Thyroid gland (tissue), 4 donors: ENCODE measurements around the gene CCDC122. TPM values are rescaled to one million over a fixed set of nuclear protein-coding genes. Genes with fewer than 3 reads are reported as not detected.
A peak's percentile ranks its signal among the peaks of the same experiment; 100 is the strongest.

Experiments used
- DNase-seq, 2 donors: peaks; one replicate each; pipeline ENCODE4 v3.0.0-alpha.2; 2019
- H3K27ac ChIP-seq, 3 donors: fragments of 200-600 bp; sonication (generic); 1 replicate in 2 of 3; 2 replicates in 1 of 3; pipeline ENCODE4 v1.5.1; 2016 to 2019; ENCODE audit warnings: mild to moderate bottlenecking in 1 of 3, moderate library complexity in 1 of 3
- H3K27me3 ChIP-seq: fragments of 200-600 bp; sonication (generic); one replicate; pipeline ENCODE4 v1.5.1; 2019
- H3K36me3 ChIP-seq, 2 donors: fragments of 200-600 bp; sonication (generic); one replicate each; pipeline ENCODE4 v1.5.1; 2016 to 2019
- H3K4me1 ChIP-seq, 2 donors: fragments of 200-600 bp; sonication (generic); one replicate each; pipeline ENCODE4 v1.5.1; 2017 to 2019
- H3K4me3 ChIP-seq, 3 donors: fragments of 200-600 bp; sonication (generic); replicated peaks in 1 of 3; 1 replicate in 2 of 3; 2 replicates in 1 of 3; pipeline ENCODE4 v1.5.1; 2016; ENCODE audit warnings: mild to moderate bottlenecking in 1 of 3
- H3K9me3 ChIP-seq: fragments of 200-600 bp; sonication (generic); one replicate; pipeline ENCODE4 v1.5.1; 2017
- POLR2A ChIP-seq, 2 donors: fragments of 450-650 bp; IDR thresholded peaks; one replicate each; pipeline ENCODE4 v1.6.1; 2017; ENCODE audit warnings: antibody characterized with exemption in 2 of 2, mild to moderate bottlenecking in 2 of 2, moderate library complexity in 1 of 2
- WGBS, 2 donors: methylation state at CpG; one replicate each; pipeline ENCODE4 v1.1.5; 2017; 5-methylcytosine and 5-hydroxymethylcytosine counted together
- intact Hi-C: fragments of 100-400 bp; cut with DNase I; formaldehyde crosslinking; loops from one replicate; pipeline ENCODE4 v1.15.1; 2023
- total RNA-seq, 4 donors: library from RNA; depleted of rRNA; stranded (reverse); fragments of >200 nt; gene quantifications; one replicate each; pipeline ENCODE4 v1.2.3, GENCODE V29; 2016
- TF ChIP-seq, protein P1 (sequence below), 6 experiments: fragments of 200-600 bp in 3 of 6; fragments of 450-650 bp in 3 of 6; sonication (generic) in 3 of 6; IDR thresholded peaks; one replicate each; pipeline ENCODE4 v1.5.1; 2016 to 2019; ENCODE audit warnings: antibody characterized with exemption in 6 of 6, mild to moderate bottlenecking in 2 of 6, inconsistent platforms in 1 of 6, moderate library complexity in 1 of 6

The CCDC122 gene
- total RNA-seq, 4 donors from 2014 or later, result 8.6 to 19.8 (median 10.6) TPM

DNA sequence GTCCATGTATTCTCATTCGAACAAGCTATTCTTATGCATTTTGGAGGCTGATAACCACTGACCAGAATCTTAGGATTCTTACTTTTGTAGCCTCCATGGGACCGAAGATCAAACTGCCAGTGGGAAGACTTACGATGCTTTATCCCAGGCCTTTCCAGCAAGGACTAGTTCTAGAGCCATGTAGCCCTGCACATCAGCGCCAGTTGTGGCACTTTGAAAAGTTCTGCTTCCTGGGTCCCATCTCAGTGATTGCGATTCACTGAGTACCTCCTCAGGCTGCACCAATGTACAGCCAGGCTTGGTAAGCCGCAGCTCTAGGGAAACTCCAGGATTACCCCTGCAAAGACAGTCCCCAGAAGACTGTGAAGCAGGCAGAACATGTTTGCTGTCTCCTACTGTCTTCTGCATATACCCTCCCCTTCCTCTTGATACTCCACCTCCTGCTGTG, 73.8 kb downstream of the CCDC122 start:
- 85 to 94% methylated on average over 4 to 6 of the region's 6 CpGs for WGBS, 2 donors
- intact Hi-C loops, result loop anchor here (10.0 kb wide), 2 partner anchors 721 to 1211 kb away; no protein-coding TSS in a partner anchor
- Histone ChIP-seq H3K9me3 (no peaks in the 10 kb centered on the region), H3K27ac (no peak overlapping the region), H3K4me3 (no peak overlapping the region), H3K27me3 (no peaks in the 10 kb centered on the region), H3K4me1 (peaks cover 0 to 8% of the 10 kb centered on the region in 2 donors), H3K36me3 (no peaks in the 10 kb centered on the region)
- DNase-seq, result no peak
- TF ChIP-seq POLR2A (IDR thresholded peaks at IDR 0.05), result no peak
- TF ChIP-seq, protein P1, sequence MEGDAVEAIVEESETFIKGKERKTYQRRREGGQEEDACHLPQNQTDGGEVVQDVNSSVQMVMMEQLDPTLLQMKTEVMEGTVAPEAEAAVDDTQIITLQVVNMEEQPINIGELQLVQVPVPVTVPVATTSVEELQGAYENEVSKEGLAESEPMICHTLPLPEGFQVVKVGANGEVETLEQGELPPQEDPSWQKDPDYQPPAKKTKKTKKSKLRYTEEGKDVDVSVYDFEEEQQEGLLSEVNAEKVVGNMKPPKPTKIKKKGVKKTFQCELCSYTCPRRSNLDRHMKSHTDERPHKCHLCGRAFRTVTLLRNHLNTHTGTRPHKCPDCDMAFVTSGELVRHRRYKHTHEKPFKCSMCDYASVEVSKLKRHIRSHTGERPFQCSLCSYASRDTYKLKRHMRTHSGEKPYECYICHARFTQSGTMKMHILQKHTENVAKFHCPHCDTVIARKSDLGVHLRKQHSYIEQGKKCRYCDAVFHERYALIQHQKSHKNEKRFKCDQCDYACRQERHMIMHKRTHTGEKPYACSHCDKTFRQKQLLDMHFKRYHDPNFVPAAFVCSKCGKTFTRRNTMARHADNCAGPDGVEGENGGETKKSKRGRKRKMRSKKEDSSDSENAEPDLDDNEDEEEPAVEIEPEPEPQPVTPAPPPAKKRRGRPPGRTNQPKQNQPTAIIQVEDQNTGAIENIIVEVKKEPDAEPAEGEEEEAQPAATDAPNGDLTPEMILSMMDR (IDR thresholded peaks at IDR 0.05), result no peak

DNA sequence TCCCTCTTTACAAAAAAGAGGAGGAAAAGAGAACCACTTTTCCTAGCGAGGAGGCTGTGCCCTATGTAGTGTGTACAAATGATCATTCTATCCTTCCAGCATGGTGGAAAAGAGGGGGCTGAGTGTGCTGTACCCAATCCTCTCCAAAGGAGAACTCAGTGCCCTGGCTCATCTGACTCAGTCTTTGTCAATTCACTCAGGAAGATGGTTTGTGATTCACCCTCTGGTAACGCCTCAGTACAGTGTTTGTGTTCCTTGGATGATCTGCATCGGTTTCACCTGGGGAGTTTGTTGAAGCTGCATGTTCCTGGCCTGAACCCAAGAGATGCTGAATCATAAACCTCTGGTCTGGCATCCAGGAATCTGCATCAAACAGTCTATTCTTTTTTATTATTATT, 74.5 kb downstream of the CCDC122 start:
- H3K4me1 ChIP-seq, result peaks cover 0 to 8% of the 10 kb centered on the region in 2 donors
- H3K4me3 ChIP-seq, result no peak overlapping the region
- 36 to 60% methylated on average over 3 of the region's 3 CpGs for whole genome bisulfite sequencing, 2 donors
- H3K27ac ChIP-seq, result no peak overlapping the region
- H3K27me3 ChIP-seq, result no peaks in the 10 kb centered on the region
- TF ChIP-seq, protein P1 (IDR thresholded peaks at IDR 0.05), result no peak
- no peaks in the 10 kb centered on the region for H3K9me3 ChIP-seq
- intact Hi-C loops, result loop anchor here (10.0 kb wide), 2 partner anchors 720 to 1210 kb away; no protein-coding TSS in a partner anchor
- H3K36me3 ChIP-seq, result no peaks in the 10 kb centered on the region
- DNase-seq, result no peak

GRCh38 chr13:43804461-43805070, 75.0 kb downstream of the CCDC122 start:
- WGBS, 2 donors, result 24 to 27% methylated on average over 5 of the region's 5 CpGs
- peaks cover 0 to 8% of the 10 kb centered on the region in 2 donors for H3K4me1 ChIP-seq
- no peaks in the 10 kb centered on the region for H3K27me3 ChIP-seq
- TF ChIP-seq, protein P1 (IDR thresholded peaks at IDR 0.05), result peak in 4 of 6 experiments; percentile 14 to 65 (median 56)
- no peak for TF ChIP-seq POLR2A (IDR thresholded peaks at IDR 0.05)
- no peaks in the 10 kb centered on the region for H3K9me3 ChIP-seq
- intact Hi-C loops, result loop anchor here (10.0 kb wide), 2 partner anchors 720 to 1210 kb away; no protein-coding TSS in a partner anchor
- no peaks in the 10 kb centered on the region for H3K36me3 ChIP-seq
- no peak overlapping the region for H3K27ac ChIP-seq
- no peak for DNase-seq
- H3K4me3 ChIP-seq, result no peak overlapping the region

DNA sequence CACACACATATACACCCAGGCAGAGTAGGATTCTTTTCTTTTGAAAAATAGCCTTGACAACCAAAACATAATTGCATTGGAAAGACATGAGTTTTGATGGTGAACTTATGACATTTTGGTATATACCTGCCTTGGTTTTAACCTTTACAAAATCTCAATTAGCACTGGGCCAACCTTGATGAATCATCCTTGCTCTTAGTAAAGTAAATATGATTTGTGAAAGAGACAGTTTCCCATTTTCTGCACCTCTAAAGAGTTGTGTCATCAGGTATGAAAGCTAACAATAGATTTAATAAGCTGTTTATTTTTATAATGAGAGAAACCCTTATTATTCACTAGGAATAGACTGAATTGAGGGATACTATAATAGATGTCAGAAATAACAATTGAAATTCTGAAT, 77.0 kb downstream of the CCDC122 start:
- TF ChIP-seq, protein P1 (IDR thresholded peaks at IDR 0.05), result no peak
- no peak for TF ChIP-seq POLR2A (IDR thresholded peaks at IDR 0.05)
- Histone ChIP-seq H3K4me1 (no peaks in the 10 kb centered on the region), H3K9me3 (no peaks in the 10 kb centered on the region), H3K27ac (no peak overlapping the region), H3K27me3 (no peaks in the 10 kb centered on the region), H3K4me3 (no peak overlapping the region), H3K36me3 (no peaks in the 10 kb centered on the region)
- DNase-seq, result no peak
- intact Hi-C loops, result loop anchor here (10.0 kb wide), 2 partner anchors 718 to 1208 kb away; no protein-coding TSS in a partner anchor

GRCh38 chr13:43800828-43801227, 78.7 kb downstream of the CCDC122 start:
- Histone ChIP-seq H3K27ac (no peak overlapping the region), H3K4me1 (no peaks in the 10 kb centered on the region), H3K36me3 (no peaks in the 10 kb centered on the region), H3K27me3 (no peaks in the 10 kb centered on the region), H3K9me3 (no peaks in the 10 kb centered on the region), H3K4me3 (no peak overlapping the region)
- TF ChIP-seq POLR2A (IDR thresholded peaks at IDR 0.05), result no peak
- TF ChIP-seq, protein P1 (IDR thresholded peaks at IDR 0.05), result no peak
- intact Hi-C loops, result loop anchor here (10.0 kb wide), 2 partner anchors 716 to 1206 kb away; no protein-coding TSS in a partner anchor
- DNase-seq, result no peak
- 62 to 64% methylated on average over 3 of the region's 3 CpGs for WGBS, 2 donors
